DLD1 (cell line): ENCODE results near the gene RAP1GDS1.
"Not testable (repeated sequence)": the region's sequence is repeated elsewhere in the genome, so short reads cannot be mapped to it uniquely, and the experiment has no call there.

Experiments
- in situ Hi-C: cut with HindIII; loops from 2 replicates; pipeline ENCODE4 v1.10.0; 2017; ENCODE audit warnings: low sequenced_read_pairs

RAP1GDS1 gene

GRCh38 chr4:98285676-98286075, 24.5 kb downstream of the RAP1GDS1 start:
- in situ Hi-C loops: no loop called here

- in situ Hi-C loops: no loop called here
Measured at GRCh38 chr4:98287328-98287727, 26.1 kb downstream of the RAP1GDS1 start.

GRCh38 chr4:98288671-98289070, 27.5 kb downstream of the RAP1GDS1 start:
- in situ Hi-C loops: not testable (repeated sequence)

- in situ Hi-C loops: no loop called here
Measured at GRCh38 chr4:98289375-98289774, 28.2 kb downstream of the RAP1GDS1 start.

GRCh38 chr4:98290511-98290910, 29.3 kb downstream of the RAP1GDS1 start:
- in situ Hi-C loops: no loop called here

GRCh38 chr4:98293104-98293887, 32.1 kb downstream of the RAP1GDS1 start:
- in situ Hi-C loops: no loop called here

GRCh38 chr4:98298022-98298421, 36.8 kb downstream of the RAP1GDS1 start:
- in situ Hi-C loops: no loop called here

GRCh38 chr4:98300706-98301105, 39.5 kb downstream of the RAP1GDS1 start:
- in situ Hi-C loops: no loop called here

GRCh38 chr4:98305576-98305975, 44.4 kb downstream of the RAP1GDS1 start:
- in situ Hi-C loops: no loop called here

GRCh38 chr4:98310867-98311266, 49.7 kb downstream of the RAP1GDS1 start:
- in situ Hi-C loops: no loop called here

- in situ Hi-C loops: no loop called here
Measured at GRCh38 chr4:98311656-98312055, 50.5 kb downstream of the RAP1GDS1 start.

- in situ Hi-C loops: no loop called here
Measured at GRCh38 chr4:98314791-98315565, 53.8 kb downstream of the RAP1GDS1 start.

- in situ Hi-C loops: no loop called here
Measured at GRCh38 chr4:98318521-98318920, 57.3 kb downstream of the RAP1GDS1 start.

- in situ Hi-C loops: no loop called here
Measured at GRCh38 chr4:98319021-98319420, 57.8 kb downstream of the RAP1GDS1 start.

GRCh38 chr4:98326168-98326567, 65.0 kb downstream of the RAP1GDS1 start:
- in situ Hi-C loops: no loop called here

GRCh38 chr4:98327694-98328093, 66.5 kb downstream of the RAP1GDS1 start:
- in situ Hi-C loops: no loop called here

- in situ Hi-C loops: not testable (repeated sequence)
Measured at GRCh38 chr4:98329879-98330640, 68.9 kb downstream of the RAP1GDS1 start.

- in situ Hi-C loops: no loop called here
Measured at GRCh38 chr4:98332017-98332416, 70.8 kb downstream of the RAP1GDS1 start.

- in situ Hi-C loops: no loop called here
Measured at GRCh38 chr4:98334461-98334860, 73.3 kb downstream of the RAP1GDS1 start.

- in situ Hi-C loops: no loop called here
Measured at GRCh38 chr4:98338761-98339438, 77.7 kb downstream of the RAP1GDS1 start.

GRCh38 chr4:98341309-98341708, 80.1 kb downstream of the RAP1GDS1 start:
- in situ Hi-C loops: no loop called here
